Muscle of arm (tissue), 12 donors: ENCODE data around the gene RAMACL. TPM values are rescaled to one million over a fixed set of nuclear protein-coding genes. Genes with fewer than 3 reads are reported as not detected.
A peak's percentile ranks its signal among the peaks of the same experiment; 100 is the strongest.

Source experiments
- DNase-seq: peaks from one replicate; pipeline ENCODE4 v3.0.0-alpha.2; 2013
- polyA plus RNA-seq, 12 donors: library from polyadenylated mRNA; unstranded; fragments of 120-200 nt; gene quantifications; one replicate each; pipeline ENCODE4 v1.2.1, GENCODE V29; 2013; ENCODE audit not compliant: insufficient read length in 12 of 12

The RAMACL gene
- polyA plus RNA-seq, 12 donors: 0.15 to 2.7 (median 0.23) TPM; not detected in 5

- peak; percentile 26 for DNase-seq
Observed at GRCh38 chr6:166579237-166579850, 7.1 kb downstream of the RAMACL start.

- DNase-seq: no peak
Observed at GRCh38 chr6:166578536-166579236, 7.8 kb downstream of the RAMACL start.

GRCh38 chr6:166575205-166575604 lies 11.3 kb downstream of the RAMACL start:
- no peak for DNase-seq

GRCh38 chr6:166573511-166574216 lies 12.8 kb downstream of the RAMACL start:
- no peak for DNase-seq

GRCh38 chr6:166572370-166573261 lies 13.9 kb downstream of the RAMACL start:
- no peak for DNase-seq

GRCh38 chr6:166570929-166571713 lies 15.4 kb downstream of the RAMACL start:
- no peak for DNase-seq

GRCh38 chr6:166569206-166569605 lies 17.3 kb downstream of the RAMACL start:
- no peak for DNase-seq

GRCh38 chr6:166567813-166568212 lies 18.7 kb downstream of the RAMACL start:
- DNase-seq: no peak

GRCh38 chr6:166567107-166567506 lies 19.4 kb downstream of the RAMACL start:
- DNase-seq: no peak

- no peak for DNase-seq
Observed at GRCh38 chr6:166566026-166567011, 20.2 kb downstream of the RAMACL start.

GRCh38 chr6:166565084-166565967 lies 21.2 kb downstream of the RAMACL start:
- DNase-seq: peak; percentile 59

- DNase-seq: no peak
Observed at GRCh38 chr6:166563805-166564204, 22.7 kb downstream of the RAMACL start.

- DNase-seq: no peak
Observed at GRCh38 chr6:166563200-166563599, 23.3 kb downstream of the RAMACL start.

- DNase-seq: no peak
Observed at GRCh38 chr6:166562726-166563125, 23.8 kb downstream of the RAMACL start.

- no peak for DNase-seq
Observed at GRCh38 chr6:166561771-166562359, 24.6 kb downstream of the RAMACL start.

- no peak for DNase-seq
Observed at GRCh38 chr6:166560222-166560621, 26.3 kb downstream of the RAMACL start.

GRCh38 chr6:166559662-166560061 lies 26.8 kb downstream of the RAMACL start:
- no peak for DNase-seq

- no peak for DNase-seq
Observed at GRCh38 chr6:166559211-166559610, 27.3 kb downstream of the RAMACL start.
